Suppressor macrophage treated with lipopolysaccharide for 1 hour (primary cell): ENCODE measurements around the gene TMEM116.
"Not testable (repeated sequence)": the region's sequence is repeated elsewhere in the genome, so short reads cannot be mapped to it uniquely, and the experiment has no call there.

Experiments used
- DNase-seq, 3 donors: peaks; one replicate each; pipeline ENCODE4 v3.0.0-alpha.2; 2020 to 2022

TMEM116 gene

DNA sequence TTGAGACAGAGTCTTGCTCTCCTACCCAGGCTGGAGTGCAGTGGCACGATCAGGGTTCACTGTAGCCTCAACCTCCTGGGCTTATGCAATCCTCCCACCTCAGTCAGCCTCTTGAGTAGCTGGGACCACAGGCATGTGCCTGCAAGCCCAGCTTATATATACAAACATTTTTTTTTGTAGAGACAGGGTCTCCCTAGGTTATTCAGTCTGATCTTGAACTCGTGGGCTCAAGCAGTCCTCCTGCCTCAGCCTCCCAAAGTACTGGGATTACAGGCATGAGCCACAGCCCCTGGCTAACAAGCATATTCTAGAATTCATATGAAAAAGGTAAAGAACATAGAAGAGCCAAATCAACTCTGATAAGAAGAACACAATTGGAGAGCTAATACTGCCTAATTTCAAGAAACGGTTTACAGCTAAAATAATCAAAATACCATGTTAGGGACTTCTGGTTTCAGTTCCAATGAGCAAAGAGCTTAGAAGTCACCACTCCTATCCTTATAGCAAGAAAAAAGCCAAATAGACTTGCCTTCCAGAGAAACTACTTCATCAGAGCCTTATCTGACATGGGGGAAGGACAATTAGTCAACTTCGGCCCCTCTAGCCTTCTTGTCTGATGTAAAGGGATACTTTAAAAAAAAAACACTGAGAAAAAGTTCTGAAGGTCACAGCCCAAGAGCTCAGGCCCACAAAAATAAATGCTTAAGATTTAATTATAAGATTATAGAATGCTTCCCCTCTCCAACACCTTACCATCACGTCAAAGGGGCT lies 37.6 kb downstream of the TMEM116 start:
- DNase-seq, result no peak

DNA sequence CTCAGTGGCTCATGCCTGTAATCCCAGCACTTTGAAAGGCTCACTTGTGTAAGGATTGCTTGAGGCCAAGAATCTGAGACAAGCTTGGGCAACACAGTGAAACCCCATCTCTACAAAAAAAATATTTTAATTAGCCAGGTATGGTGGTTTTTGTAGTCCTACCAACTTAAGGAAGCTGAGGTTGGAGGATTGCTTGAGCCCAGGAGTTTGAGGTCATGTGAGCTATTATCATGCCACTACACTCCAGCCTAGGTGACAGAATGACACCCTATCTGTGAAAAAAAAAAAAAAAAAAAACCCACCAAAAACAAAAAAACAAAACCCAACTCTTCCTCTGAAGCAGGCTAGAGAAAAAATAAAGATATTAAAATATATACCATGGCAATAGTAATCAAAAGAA lies 41.2 kb downstream of the TMEM116 start:
- no peak for DNase-seq

DNA sequence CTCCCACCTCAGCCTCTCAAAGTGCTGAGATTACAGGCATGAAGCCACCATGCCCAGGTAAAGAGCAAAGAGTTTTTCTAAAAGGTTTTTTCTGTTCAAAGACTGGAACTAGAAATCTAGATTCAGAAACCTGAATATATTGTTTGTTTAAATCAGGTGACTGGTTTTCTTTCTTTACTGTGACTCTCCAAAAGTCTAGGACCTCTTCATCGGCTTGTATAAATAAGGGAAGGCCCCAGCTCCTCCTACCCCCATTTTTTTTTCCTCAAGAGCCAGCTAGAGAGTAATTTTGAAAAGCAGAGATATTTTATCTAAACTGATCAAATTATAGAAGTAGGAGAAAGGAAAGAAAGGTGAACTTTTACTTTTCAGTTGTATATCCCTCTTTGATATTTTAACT lies 48.0 kb downstream of the TMEM116 start:
- DNase-seq, result no peak

DNA sequence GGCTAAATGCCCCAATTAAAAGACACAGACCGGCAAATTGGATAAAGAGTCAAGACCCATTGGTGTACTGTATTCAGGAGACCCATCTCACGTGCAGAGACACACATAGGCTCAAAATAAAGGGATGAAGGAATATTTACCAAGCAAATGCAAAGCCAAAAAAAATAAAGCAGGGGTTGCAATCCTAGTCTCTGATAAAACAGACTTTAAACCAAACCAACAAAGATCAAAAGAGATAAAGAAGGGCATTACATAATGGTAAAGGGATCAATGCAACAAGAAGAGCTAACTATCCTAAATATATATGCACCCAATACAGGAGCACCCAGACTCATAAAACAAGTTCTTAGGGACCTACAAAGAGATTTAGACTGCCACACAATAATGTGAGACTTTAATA lies 53.4 kb downstream of the TMEM116 start:
- not testable (repeated sequence) for DNase-seq

DNA sequence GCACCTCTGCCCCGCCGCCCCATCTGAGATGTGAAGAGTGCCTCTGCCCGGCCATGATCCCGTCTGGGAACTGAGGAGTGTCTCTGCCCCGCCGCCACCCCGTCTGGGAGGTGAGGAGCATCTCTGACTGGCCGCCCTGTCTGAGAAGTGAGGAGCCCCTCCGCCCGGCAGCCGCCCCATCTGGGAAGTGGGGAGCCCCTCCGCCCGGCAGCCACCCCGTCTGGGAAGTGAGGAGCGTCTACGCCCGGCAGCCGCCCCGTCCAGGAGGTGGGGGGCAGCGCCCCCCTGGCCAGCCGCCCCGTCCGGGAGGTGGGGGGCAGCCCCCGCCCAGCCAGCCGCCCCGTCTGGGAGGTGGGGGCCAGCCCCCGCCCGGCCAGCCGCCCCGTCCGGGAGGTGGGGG lies 55.7 kb downstream of the TMEM116 start:
- DNase-seq, result not testable (repeated sequence)

DNA sequence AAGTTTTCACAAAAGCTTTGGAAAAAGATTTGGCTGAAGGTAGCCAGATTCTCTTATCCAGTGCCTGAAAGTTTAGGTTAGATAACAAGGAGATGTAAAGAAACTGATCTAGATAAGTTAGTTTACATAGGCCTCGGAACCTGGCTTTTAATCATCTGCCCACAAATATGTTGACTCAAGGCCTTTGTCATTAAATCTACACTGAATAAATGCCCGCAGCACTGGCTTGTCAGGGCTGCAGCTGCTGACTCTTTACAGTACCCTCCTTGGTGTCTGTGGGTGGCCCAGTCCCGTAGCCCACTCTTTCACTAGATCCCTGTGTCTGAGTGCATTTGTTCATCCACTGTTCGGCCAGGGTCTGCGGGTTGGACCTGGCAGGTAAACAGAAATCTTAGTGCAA lies 58.0 kb downstream of the TMEM116 start:
- no peak for DNase-seq

DNA sequence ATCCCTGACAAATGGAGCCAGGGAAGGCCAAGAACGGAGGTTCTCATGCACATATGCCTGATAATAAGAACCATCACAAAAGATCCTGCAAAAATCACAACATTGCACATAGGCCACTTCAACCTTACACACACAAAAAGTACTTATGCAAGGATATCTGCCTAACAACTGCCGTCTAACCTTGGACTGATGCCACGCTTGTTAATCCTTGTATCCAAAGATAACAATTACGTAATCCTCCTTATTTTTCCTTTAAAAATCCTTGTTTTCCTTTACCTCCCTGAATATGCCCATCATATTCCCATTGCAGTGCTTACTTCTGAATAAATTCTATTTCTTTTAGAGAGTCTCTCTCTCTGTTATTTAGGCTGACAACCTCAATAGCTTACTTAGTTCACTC lies 59.5 kb downstream of the TMEM116 start:
- no peak for DNase-seq

DNA sequence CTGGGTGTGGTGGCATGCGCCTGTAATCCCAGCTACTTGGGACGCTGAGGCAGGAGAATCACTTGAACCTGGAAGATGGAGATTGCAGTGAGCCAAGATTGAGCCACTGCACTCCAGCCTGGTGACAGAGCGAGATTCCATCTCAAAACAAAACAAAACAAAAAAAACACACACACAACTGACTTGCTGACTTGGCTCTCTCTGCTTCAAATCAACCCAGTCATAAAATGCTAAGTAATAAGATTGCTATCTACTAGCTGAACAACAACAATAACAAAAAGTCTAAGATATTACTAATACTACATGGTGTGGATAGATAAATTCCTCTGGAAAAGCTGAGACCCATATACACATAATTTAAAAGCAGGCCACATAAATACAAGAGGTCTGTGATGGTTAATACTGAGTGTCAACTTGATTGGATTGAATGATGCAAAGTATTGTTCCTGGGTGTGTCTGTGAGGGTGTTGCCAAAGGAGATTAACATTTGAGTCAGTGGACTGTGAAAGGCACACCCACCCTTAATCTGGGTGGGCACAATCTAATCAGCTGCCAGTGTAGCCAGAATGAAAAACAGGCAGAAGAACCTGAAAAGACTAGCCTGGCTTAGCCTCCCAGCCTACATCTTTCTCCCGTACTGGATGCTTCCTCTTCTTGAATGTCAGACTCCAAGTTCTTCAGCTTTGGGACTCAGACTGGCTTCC lies 60.7 kb downstream of the TMEM116 start:
- not testable (repeated sequence) for DNase-seq

DNA sequence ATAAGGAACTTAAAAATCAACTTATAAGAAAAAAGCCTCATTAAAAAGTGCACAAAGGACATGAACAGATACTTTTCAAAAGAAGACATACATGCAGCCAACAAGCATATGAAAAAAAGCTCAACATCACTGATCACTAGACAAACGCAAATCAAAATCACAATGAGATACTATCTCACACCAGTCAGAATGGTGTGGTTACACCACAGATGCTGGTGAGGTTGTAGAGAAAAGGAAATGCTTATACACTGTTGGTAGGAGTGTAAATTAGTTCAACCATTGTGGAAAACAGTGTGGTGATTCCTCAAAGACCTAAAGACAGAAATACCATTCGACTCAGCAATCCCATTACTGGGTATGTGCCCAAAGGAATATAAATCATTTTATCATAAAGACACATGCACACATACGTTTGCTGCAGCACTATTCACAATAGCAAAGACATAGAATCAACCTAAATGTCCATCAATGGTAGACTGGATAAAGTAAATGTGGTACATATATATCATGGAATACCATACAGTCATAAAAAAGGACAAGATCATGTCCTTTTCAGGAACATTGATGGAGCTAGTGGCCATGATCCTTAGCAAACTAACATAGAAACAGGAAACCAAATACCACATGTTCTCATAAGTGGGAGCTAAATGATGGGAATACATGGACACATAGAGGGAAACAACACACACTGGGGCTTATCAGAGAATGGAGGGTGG lies 61.8 kb downstream of the TMEM116 start:
- not testable (repeated sequence) for DNase-seq

DNA sequence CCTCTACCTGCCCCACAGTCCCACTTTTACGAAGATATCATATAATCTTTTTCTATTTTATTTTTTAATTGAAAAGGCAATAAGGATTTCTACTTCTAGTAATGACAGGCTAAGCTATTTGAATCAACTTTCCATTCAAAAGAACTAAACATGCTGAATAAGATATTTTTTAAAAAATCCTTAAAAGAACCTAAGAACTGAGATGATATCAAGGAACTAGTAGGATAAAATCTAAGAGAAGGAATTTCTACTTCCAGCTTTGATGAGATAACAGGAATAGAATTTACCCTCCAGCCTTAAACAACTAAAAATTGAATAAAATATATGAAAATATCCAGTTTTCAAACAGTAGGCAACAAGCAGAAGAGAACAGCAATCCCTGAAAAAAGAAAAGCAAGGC lies 69.0 kb downstream of the TMEM116 start:
- no peak for DNase-seq

DNA sequence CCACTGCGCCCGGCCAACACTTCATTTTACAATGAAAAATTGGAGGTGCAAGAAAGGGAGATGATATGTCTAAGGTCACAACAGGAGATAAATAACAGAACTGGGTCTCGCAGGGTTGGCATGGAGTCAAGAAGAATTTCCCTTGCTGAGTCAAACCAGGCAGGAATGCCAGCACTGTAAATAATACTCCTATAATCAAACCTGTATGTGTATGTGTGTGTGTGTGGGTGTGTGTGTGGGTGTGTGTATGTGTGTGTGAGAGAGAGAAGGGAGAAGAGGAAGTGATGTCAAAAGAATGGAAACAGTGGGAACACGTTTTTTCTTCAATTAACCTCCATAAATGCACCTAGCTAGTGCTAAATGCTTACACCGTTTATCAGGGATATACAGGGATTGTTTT lies 70.4 kb downstream of the TMEM116 start:
- peak in 2 of 3 donors; percentile 43 for DNase-seq

DNA sequence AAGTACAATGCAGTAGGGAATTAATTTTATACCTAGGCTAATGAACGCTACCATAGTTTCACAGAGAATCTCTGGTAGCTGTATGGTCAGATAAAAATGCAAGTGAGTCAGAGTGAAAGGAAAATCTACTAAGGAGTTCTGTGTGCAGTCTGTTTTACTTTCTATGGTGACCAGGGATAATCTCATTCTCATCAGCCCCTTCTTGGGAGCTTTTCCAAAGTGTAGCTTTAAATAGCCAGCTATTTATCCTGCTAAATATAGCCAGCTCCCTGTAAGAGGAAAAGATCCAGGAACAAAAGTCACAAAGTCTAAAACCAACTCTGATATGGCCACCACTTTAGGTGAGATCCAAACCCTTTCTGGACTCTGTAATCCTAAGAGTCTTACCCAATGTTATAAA lies 75.5 kb downstream of the TMEM116 start:
- DNase-seq, result no peak

DNA sequence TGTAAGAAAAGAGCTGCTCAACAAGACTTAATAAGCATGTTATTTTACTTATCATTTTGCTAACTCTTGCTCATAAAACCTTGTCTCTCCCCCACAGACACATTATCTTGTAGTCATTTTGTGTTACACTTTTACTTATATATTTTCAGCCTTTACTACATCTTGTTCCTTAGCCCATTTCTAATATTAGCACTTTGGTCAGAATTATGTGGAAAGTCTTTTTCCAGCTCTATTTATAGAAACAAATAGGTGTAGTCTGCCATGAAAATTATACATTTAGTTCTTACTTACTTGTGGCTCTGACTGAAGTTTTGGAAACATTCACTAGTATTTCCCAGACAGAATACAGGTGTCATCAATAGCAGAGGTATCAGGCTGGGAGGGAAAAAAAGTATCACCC lies 76.1 kb downstream of the TMEM116 start:
- no peak for DNase-seq

DNA sequence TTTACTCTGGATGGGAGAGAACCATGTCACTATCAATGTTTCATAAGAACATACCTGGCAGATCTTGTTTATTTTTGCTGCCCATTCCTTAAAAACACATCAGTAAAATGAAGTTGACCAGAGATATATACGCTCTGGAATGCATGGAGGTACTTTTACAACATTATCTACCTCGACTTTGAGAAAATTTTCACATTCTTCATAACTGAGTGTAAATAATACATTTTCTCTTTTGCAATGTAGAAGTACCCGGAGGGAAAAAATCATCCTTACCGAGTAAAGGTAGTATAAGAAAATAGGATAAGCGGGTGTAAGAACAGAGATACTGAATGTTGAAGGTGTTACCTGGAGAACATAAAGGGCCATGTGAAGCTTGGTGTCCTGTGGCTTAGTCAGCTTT lies 80.7 kb downstream of the TMEM116 start:
- DNase-seq, result no peak

DNA sequence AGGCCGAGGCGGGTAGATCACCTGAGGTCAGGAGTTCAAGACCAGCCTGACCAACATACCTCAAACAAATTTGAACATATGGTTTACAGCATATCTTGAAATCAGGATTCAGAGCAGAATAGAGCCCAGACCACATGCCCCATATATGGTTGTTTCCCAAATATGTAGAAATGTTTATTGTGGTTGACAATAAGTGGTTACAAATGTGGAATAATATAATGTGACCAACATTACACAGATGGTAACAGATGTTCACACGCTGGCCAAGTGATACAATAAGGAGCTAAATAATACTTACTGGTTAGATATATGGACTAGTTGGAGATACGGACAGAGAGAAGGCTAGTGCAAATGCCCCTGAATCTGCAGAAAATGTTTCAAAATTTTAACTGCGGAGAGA lies 85.6 kb downstream of the TMEM116 start:
- no peak for DNase-seq

DNA sequence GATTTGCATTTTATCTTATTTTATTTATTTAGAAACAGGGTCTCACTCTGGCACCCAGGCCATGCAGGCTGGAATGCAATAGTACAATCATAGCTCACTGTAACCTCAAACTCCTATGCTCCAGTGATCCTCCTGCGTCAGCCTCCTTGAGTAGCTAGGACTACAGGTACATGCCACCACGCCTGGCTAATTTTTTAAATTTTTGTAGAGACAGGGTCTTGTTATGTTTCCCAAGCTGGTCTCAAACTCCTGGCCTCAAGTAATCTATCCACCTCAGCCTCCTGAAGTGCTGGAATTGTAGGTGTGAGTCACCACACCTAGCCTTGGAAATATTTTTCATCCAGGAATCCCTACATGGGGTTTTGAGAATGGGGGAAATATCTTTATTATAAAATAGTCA lies 86.3 kb downstream of the TMEM116 start:
- DNase-seq, result no peak

DNA sequence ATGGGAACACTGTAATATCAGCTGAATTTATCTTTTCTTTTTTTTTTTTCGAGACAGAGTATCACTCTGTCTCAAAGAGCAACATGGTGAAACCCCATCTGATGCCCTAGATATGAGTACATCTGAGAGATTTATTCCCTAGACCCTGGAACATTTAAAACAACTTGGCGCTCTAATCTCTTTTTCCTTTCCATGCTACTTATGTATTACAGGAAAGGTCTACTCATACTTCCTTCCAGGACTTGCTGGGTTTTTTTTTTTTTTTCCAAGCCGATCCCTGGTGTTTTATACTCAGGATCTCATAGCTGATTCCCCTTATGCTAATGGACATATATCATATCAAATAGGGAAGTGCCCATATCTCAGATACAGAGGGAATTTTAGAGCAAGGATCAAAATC lies 87.8 kb downstream of the TMEM116 start:
- DNase-seq, result no peak

DNA sequence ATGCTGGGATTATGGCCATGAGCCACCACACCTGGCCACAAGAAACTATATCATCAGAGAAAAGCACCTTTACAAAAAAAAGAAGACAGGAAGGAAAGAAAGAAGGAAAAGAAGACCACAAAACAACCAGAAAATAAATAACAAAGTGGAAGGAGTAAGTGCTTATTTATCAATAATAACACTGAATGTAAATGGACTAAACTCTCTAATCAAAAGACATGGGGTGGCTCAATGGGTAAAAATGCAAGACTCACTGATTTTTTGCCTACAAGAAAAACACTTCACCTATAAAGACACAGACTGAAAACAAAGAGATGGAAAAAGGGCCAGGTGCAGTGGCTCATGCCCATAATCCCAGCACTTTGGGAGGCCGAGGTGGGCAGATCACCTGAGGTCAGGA lies 105.2 kb downstream of the TMEM116 start:
- no peak for DNase-seq

DNA sequence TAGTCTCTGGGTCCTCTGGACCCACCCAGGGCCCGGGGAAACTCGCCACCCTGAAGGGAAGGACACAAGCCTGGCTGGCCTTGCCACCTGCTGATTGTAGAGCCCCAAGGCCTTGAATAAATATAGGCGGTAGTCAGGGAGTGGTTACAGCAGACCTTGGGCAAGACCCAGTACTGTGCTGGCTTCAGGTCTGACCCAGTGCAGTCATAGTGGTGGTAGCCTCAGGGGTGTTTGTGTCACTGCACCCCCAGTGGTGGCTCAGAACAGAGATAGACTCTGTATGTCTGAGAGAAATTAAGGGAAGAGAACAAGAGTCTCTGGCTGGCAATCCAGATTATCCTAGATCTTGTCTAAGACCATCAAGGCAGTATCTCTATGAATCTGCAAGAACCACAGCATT lies 107.5 kb downstream of the TMEM116 start:
- no peak for DNase-seq

DNA sequence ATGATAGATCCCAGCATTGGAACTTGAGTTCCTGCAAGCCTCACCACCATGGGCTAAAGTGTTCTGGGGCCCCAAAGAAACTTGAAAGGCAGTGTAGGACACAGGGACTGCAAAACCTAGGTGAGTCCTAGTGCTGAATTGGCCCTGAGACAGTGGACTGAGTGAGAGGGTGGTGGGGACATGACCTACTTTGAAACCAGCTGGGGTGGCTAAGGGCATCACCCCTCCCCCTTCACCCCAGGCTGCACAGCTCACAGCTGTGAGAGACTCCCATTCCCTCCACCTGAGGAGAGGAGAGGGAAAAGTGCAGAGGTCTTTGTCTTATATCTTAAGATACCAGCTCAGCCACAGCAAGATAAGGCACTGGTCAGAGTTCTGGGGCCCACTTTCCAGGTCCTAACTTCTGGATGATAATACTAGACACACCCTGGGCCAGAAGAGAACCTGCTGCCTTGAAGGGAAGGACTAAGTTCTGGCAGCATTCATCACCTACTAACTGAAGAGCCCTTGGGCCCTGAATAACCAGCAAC lies 108.5 kb downstream of the TMEM116 start:
- DNase-seq, result no peak

DNA sequence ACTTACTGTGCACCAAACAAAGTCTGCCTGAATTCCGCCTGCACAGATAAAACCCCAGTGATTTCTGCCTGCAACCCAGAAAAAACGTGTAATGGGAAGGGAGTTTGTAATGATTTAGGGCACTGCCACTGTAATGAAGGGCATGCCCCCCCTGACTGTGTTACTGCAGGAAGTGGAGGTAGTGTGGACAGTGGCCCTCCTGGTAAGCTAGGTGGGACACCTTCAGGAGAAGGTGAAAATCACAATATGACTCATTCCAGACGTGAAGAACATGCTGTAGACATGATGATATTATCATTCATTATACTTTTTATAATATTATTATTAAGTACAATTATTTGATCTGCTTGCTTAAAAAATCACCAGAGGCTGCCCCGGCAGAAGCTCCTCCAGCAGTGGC lies 111.8 kb downstream of the TMEM116 start:
- DNase-seq, result no peak

DNA sequence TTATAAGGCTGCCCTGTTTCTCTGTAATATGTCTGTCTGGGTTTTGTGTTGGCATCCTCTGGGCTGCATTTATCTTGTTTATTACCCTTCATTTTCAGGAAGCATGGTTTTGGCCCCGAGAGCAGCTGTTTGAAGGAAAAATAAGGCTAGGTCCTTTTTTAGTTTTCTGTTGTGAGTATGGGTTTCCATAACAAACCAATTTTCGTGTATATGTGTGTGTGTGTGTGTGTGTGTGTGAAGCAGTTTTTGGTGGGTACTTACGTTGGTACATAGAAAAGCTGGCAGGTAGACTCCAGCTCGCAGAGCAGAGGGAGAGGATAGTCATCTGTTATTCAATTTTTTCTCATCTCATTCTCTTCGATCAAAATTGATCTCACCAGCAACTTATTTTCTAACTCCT lies 118.4 kb downstream of the TMEM116 start:
- no peak for DNase-seq

DNA sequence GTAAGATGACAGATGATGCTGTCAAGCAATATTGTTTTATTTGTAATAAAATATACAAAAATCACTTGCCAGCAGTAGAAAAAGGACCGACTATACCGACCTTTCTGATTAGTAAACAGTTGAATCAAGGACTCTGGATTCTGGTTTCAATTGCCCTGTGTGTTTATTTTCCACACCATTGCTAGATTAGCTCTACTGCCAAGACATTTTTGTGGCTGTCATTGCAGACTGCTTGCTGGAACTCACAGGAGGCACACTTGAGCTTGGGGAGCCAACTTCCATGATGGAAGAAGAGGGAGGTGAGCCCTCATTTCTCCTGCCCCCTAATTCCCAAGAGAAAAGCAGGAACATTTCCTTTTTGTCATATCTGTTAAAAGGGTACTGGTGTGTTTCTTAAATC lies 119.7 kb downstream of the TMEM116 start:
- no peak for DNase-seq
